GM12864 (cell line): ENCODE data around the gene SLC22A23.

Source experiments
- DNase-seq: peaks from one replicate; pipeline ENCODE4 v3.0.0-alpha.2; 2011; ENCODE audit warnings: low read depth
- H3K4me3 ChIP-seq: 2 replicates; pipeline ENCODE4 v1.5.1; 2011; ENCODE audit warnings: mild to moderate bottlenecking, low read depth, low read length, control low read depth
- CTCF ChIP-seq: IDR thresholded peaks from 2 replicates; pipeline ENCODE4 v1.5.1; 2011; ENCODE audit warnings: low read depth, mild to moderate bottlenecking, moderate library complexity, low read length, control low read depth, inconsistent platforms; ENCODE audit errors: missing control alignments

SLC22A23 gene

GRCh38 chr6:3316818-3317217 lies 140.0 kb downstream of the SLC22A23 start:
- no peak overlapping the region for H3K4me3 ChIP-seq
- TF ChIP-seq CTCF: no peak
- no peak for DNase-seq

DNA sequence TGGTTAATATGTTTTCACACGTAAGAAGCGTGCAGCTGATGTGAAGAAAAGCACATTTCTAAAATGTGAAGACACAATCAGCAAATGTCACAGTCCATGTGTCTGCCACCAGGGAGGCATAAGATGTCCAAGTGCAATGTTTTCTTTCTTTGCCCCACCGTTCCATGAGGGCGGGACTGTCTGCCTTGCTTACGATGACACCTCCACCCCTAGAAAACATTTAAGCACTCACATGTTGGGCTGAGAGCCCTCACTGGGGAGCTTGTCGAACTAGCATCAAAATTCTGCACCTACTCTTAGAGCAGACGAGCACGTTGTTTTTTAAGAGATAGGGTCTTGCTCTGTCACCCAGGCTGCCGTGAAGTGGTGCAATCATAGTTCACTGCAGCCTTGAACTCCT lies 140.5 kb downstream of the SLC22A23 start:
- TF ChIP-seq CTCF: no peak
- DNase-seq: no peak

DNA sequence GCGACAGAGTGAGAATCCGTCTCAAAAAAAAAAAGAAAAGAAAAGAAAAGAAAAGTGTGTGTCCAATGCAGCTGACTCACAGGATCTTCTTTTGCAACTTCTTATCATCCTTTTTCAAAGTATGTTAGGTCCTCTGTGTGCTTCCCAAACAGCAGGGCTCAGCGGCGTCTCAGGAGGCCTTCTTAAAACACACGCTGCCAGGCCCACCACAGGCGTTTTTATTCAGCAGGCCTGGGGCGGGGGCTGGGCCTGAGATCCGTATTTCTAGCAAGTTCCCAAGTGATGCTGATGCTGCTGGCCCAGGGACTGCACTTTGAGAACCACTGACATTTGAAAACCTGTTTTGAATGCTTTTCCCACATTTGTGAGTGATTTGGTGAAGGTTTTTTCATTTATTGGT lies 141.0 kb downstream of the SLC22A23 start:
- no peak overlapping the region for H3K4me3 ChIP-seq
- TF ChIP-seq CTCF: no peak
- DNase-seq: no peak

More for the DNA sequence above, 140.5 kb downstream of the SLC22A23 start:
- H3K4me3 ChIP-seq: no peak overlapping the region

DNA sequence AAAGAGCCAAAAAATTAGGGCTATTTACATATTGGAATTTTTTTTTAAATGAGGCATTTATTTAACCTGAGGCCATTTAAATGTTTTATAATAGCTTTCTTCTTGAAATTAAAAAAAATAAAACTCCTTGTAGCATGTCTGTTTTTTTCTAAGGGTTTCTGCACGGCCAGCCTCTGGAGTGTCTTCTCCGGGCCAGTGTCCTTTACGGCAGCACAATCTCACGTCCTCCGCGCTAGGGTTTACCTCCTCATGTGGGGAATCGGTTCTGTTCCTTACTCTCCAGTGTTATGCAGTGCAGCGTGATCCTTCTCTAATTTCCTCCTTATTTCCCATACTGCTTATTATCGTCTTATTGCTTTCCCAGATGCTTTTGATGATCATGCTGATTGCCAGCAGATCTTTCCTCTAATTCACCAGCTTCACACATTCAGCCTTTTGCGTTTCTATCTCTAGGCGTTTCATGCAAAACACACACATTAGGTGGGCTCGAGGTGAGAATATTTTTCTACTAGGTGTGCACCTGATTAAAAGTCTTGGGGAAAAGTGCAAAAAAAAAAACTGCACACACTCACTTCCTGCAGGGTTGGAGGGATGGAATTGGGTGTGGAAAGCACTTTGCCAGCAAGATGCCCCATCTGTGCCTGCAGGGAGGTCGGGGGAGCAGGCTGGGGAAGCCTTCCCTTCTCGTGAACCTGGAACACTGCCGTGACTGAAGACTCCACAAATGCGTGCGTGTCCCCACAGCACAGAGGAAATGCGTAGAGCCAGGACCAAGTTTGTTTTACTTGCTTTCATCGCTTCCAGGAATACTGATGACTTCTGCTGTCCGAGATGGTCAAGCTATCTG lies 142.0 kb downstream of the SLC22A23 start:
- DNase-seq: no peak
- no peak overlapping the region for H3K4me3 ChIP-seq
- TF ChIP-seq CTCF: no peak

DNA sequence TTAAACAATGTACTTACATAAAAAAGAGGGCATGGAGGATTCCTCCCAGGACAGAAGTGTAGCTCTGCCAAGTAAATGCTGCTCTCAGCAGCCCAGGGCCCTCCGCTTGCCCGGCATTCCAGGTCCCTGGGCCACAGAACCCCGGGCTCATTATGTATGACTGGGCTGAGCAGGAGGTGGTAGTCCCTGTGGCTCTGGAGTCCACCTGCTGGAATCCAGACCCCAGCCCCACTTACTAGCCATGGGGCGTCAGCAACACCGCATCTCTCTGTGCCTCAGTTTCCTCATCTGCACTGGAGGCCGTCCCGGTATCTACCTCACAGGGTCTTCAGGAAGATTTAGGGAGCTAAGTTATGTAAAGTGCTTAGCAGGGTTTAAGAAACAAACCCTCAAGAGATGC lies 142.7 kb downstream of the SLC22A23 start:
- H3K4me3 ChIP-seq: no peak overlapping the region
- TF ChIP-seq CTCF: no peak
- no peak for DNase-seq

GRCh38 chr6:3312604-3313231 lies 144.1 kb downstream of the SLC22A23 start:
- H3K4me3 ChIP-seq: no peak overlapping the region
- DNase-seq: no peak
- no peak for TF ChIP-seq CTCF

GRCh38 chr6:3311826-3312225 lies 145.0 kb downstream of the SLC22A23 start:
- H3K4me3 ChIP-seq: no peak overlapping the region
- no peak for DNase-seq
- no peak for TF ChIP-seq CTCF
